Stimulated activated CD4-positive, alpha-beta T cell treated with anti-CD3 and anti-CD28 coated beads, TNF-alpha, amount 100 ng/mL, for 24 hours (primary cell): ENCODE data around the gene NPNT.
A peak's percentile ranks its signal among the peaks of the same experiment; 100 is the strongest.
"Not testable (repeated sequence)": the region's sequence is repeated elsewhere in the genome, so short reads cannot be mapped to it uniquely, and the experiment has no call there.

ENCODE experiments used
- DNase-seq, 3 experiments: peaks; one replicate each; pipeline ENCODE4 v3.0.0-alpha.2; 2020; ENCODE audit warnings: low read depth in 3 of 3

NPNT gene, protein sequence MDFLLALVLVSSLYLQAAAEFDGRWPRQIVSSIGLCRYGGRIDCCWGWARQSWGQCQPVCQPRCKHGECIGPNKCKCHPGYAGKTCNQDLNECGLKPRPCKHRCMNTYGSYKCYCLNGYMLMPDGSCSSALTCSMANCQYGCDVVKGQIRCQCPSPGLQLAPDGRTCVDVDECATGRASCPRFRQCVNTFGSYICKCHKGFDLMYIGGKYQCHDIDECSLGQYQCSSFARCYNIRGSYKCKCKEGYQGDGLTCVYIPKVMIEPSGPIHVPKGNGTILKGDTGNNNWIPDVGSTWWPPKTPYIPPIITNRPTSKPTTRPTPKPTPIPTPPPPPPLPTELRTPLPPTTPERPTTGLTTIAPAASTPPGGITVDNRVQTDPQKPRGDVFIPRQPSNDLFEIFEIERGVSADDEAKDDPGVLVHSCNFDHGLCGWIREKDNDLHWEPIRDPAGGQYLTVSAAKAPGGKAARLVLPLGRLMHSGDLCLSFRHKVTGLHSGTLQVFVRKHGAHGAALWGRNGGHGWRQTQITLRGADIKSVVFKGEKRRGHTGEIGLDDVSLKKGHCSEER

DNA sequence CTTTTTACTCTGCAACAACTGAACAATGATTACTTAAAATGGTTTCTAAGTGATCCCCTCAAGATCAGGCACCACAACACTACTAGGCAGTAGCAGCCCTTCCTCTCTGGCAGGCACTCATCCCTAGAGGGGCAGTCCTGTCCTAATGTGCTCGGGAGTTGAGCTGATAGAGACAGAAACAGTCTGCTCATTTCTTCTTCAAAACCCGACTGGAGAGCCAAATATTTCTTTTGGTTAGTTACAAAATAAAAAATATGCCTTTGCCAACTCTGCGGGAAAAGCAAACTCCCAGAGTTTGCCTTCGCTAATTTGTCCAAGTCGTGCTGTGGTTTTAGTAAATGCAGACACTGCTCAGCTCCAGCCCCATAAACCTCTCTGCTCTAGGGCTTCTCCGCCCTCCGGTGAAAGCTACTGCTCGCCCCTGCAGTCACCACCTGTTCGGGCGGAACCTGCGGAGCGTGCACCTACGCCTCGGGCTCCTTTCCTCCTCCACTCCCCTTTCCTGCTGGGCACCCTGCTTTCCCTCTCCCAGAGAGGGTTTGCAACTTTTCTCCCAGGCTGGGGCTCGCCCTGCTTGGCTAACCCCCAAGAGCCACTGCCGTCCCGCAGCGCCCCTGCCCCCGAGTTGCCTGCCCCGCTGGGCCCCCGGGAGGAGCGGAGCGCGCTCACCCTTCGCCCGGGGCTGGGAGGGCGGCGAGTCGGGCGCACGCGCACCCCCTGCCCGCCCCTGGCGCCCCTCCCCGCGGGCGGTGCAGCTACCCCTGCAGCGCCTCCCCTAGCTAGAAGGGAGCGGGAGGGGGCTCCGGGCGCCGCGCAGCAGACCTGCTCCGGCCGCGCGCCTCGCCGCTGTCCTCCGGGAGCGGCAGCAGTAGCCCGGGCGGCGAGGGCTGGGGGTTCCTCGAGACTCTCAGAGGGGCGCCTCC is at the start of gene NPNT:
Gene NPNT, plus strand, starts transcription at position 812 of the 923 bp plus-strand sequence. CDS start 182 bp downstream, outside the sequence.
- no peak for DNase-seq

DNA sequence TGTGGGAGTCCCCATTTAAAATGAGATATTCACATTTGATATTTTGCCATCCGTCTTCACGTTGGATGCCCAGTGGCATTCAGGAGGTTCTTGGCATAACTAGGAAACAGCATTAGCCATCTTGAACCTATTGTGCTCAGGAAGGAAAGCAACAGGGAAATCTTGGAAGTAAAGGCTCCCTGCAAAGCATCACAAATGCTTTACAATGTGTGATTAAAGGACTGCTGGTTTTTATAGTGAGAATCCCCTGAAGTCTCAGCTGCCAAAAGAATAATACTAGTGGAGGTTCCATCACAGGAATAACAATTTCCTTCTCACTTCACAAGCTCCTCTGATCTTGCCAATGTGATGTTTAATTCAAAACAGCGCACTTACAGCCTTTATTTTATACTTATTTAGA is 49.7 kb upstream of the NPNT start:
- no peak for DNase-seq

DNA sequence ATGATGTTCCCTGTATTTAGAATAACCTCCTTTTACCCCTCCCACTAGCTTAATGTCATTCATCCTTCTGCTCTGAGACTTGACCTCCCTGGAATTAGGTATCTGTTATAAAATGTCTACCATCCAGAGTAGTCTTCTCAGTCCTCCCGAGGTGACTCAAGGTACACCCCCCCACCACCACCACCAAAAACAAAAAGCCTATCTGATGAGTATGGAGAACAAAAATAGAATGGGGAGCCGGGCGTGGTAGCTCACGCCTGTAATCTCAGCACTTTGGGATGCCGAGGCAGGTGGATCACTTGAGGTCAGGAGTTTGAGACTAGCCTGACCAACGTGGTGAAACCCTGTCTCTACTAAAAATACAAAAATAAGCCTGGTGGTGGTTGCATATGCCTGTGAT is 46.9 kb upstream of the NPNT start:
- not testable (repeated sequence) for DNase-seq

DNA sequence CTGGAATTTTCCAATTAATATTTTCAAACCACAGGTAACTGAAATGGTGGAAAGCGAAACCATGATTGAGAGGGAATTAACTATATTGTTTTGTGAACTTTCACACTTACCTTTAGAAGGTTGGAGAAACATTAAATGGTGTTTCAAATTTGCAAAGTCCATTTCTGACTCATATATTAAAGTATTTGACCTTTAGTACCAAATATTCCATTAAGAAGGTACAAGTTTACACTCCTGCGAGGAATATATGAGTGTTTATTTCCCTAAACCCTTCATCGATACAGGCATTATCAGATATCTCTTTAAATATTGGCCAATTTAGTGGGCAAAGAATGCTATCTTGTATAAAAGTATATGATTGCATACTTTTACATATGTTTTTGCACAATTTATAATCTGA is 44.1 kb upstream of the NPNT start:
- DNase-seq: no peak

DNA sequence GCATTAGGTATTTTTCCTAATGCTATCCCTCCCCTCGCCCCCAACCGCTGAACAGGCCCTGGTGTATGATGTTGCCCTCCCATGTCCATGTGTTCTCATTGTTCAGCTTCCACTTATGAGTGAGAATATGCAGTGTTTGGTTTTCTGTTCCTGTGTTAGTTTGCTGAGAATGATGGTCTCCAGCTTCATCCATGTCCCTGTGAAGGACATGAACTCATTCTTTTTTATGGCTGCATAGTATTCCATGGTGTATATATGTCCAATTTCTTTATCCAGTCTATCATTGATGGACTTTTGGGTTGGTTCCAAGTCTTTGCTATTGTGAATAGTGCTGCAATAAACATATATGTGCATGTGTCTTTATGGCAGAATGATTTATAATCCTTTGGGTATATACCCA is 43.0 kb upstream of the NPNT start:
- DNase-seq: not testable (repeated sequence)

DNA sequence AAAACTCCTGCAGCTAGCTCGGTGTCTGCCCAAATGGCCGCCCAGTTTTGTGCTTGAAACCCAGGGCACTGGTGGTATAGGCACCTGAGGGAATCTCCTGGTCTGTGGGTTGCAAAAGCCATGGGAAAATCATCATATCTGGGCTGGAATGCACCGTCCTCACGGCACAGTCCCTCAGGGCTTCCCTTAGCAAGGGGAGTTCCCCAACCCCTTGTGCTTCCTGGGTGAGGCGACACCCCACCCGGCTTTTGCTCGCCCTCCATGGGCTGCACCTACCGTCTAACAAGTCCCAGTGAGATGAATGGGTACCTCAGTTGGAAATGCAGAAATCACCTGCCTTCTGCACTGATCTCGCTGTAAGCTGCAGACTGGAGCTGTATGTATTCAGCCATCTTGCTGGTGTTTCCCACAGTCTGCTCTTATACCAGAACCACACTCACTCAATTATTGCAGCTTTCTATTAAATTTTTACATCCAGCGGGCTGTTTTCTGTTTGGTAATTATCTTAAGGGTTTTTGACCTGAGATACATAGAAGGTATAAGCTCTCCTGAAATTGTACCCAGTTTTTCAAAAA is 36.7 kb upstream of the NPNT start:
- no peak for DNase-seq

DNA sequence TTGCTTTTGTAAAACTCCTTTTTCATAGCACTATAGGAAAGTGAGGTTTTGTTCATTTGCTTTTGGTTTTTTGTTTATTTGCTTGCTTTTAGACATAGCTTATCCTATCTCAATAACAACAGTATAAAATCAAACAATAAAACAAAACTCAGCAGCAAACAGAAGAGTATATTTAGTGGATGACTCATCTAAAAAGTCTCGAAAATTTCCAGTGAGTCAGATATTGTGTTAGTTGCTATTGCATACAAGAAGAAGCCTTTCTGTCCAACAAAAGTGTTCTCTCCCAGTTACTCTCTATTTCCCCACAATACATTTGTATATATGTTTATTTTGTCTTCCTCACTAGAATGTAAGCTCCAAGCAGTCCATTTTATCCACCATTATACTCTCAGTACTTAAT is 36.0 kb upstream of the NPNT start:
- no peak for DNase-seq

DNA sequence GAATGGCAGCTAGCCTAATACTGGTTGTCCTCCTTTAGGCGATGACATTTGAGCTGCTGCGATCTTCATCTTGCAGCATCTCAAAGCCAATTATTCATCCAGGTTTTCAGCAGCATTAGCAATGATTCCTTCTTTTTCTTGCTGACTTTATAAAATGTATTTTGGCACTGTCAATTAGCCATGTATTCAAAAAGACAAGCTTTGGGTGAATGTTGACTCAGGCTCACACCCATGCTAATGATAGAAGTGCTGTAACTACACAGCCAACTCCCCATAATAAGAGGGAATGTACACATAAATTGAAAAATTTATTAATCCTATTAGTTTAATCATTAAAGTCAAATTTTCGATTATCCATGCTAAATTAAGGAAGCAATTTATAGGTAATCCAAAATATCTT is 24.3 kb upstream of the NPNT start:
- no peak for DNase-seq

DNA sequence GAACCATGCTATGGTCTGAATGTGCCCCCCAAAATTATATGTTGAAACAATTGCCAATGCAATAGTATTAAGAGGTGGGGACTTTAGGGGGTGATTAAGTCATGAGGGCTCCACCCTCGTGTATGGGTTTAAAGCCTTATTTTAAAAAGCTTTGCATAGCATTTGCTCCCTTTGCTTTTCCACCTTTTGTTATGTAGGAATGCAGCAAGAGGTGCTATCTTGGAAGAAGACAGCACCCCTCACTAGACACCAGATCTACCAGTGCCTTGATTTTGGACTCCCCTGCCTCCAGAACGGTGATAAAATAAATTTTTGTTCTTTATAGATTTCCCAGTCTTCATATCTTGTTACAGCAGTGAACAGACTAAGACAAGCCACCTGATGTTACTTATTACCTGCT is 23.3 kb upstream of the NPNT start:
- DNase-seq: no peak

DNA sequence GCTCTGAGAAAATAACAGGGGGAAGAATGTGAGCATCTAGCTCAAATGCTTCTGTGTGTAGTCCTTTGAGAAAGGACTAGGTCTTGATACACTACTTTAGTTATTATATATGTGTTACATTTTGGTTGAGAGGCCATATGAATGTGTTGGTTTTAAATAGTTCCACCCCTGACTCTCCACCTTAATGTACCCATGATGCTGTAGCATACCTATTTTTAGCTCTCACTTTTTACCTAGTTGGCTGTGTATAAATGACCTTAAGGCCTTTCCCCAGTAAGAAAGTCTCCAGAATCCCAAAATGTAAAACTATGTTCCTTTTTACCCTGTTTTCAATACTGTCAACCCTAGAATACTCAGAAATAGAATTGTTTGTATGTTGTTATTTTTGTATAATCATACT is 20.0 kb upstream of the NPNT start:
- DNase-seq: no peak

DNA sequence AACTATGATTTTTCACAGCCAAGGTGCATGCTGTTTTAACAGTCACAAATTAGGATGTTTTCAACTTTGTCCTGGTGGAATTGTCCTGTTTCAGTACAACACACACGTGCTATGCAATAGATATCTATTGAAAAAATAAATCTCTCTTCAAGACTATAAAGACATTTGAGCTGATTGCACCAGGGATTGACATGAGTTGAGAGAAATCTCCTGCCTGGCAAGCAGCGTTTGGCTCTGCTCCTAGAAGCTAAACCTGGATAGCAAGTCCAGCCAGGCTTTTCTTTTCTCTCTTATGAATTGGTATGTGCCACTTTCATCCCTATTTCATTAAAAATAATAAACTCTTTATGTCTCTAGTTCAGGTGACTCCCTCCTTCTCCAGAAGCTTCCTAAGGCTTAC is 16.6 kb upstream of the NPNT start:
- no peak for DNase-seq

DNA sequence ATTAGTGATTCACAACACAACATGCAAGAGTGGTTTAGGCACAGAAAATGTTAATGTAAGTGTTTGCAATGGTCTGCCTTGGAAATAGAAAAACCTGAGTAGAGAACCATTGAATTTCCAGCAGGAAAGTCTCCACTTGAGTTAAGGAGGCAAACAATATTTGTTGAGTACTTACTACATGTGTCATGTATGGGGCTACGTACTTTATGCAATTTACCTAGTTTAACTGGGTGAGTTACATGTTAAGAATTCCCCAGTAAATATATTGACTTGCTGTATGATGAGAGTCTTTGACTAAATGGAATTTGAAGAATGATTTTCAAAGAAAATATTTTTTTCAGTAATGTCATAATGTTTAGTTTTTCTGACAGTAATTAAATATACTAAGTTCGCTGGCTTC is 7.8 kb upstream of the NPNT start:
- no peak for DNase-seq

DNA sequence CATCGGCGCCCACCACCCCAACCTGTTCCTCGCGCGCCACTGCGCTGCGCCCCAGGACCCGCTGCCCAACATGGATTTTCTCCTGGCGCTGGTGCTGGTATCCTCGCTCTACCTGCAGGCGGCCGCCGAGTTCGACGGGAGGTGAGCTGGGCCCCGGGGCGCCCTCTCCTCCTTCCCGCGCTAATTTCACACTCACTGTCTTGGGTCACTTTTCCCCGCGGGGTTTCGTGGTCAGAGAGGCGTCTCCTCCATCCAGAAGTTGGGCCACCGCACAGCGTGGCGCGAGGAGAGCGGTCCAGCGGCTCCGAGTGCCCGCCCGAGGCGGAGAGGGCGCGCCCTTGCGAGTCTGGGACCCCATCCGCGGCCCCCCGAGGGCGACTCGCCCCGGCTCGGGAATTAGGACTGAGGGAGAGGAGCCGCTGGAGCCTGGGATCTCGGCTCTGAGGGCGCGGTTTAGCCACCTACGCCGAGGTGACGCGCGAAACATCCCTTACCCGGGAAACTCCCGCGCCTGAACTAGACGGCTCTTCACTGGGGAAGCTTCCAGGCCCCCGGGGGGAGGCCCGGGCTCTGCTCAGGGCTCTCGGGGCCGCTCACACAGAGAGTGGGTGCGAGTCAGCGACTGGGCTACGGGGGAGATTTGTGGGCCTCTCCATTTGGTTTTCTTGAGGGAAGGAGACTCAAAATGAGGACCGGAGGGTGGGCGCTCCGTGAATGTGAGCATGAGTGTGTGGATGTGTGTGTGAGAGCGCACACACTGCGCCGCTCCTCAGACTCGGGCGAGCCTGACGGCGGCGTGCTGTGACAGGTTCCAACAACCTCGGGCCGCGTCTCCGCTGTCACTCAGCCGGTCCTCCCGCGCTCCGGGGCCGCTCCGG is 551 bp downstream of the NPNT start:
- DNase-seq: peak in 1 of 3 experiments; percentile 8

DNA sequence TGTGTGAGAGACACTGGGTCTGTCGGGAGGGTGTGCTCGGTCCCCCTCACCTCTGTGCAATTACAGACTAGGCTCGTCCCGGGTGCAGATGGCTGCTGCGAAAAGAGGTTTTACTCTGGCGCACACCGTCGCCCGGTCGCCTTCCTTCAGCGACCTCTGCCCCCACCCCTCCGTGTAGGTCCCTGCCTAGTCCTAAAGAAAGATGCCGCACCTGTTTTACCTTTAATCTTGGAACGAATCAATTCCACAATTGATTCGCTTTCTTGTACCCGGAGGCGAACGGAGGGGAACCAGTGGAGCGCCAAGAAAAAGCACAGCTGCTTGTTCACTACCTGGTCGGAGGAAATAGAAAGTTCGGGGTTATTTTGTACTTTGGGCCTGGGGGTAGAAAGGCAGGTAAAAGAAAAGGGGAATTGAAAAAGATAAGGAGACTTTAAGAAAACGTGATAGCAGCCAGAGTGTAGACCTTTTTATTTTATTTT is 1.2 kb downstream of the NPNT start:
- DNase-seq: no peak

DNA sequence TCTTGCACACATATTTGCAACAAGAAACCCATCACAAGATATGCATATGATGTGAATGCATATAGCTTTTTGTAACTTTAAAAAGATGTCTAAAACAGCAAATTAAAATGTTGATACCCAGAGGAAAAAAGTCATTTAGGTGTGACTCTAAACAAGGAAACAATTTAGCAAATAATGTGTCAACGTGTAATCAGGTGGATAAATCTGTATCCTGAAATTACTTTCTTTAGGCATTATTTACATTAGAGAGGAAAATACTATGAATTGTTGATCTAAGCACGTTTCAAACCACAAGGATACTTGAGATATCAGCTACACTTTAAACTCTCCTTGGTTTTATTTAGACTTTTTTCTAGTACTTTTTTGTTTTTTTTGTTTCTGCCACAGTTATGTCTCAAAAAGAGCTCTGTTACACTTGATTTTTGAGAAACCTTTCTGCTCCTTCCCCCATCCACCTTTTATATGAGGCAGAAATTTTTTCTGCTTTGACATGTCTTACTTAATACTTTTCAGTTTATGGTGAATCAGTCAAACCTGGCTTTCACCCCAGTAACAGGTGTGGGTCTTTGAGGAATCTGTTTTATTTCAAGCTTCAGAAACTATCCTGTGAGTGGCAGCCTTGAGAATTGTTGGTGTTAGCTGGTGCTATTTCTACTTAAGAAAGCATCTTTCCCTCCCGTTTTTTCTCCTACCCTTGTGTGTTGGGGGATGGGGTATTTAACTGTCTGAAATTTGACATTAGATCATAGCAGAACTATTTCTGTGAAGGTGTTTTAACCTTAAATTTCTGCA is 1.9 kb downstream of the NPNT start:
- no peak for DNase-seq

DNA sequence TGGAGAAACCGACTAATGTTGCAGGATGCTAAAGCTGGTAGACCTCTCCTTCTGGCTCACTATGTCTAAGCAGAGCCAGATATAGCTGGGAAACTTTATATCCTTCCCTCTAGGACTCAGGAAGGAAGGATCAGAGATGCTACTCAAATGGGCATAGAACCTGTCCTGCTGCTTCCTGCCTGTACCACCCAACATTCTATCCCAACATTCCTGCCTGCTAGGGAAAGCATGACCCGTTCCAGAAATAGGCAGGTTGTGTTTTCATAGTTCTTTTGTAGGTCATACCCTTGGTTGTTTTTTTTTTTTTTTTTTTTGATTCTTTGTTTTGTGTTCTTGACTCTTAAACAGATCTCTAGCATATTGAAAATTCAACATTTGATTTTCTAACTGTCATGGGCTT is 5.3 kb downstream of the NPNT start:
- DNase-seq: no peak

DNA sequence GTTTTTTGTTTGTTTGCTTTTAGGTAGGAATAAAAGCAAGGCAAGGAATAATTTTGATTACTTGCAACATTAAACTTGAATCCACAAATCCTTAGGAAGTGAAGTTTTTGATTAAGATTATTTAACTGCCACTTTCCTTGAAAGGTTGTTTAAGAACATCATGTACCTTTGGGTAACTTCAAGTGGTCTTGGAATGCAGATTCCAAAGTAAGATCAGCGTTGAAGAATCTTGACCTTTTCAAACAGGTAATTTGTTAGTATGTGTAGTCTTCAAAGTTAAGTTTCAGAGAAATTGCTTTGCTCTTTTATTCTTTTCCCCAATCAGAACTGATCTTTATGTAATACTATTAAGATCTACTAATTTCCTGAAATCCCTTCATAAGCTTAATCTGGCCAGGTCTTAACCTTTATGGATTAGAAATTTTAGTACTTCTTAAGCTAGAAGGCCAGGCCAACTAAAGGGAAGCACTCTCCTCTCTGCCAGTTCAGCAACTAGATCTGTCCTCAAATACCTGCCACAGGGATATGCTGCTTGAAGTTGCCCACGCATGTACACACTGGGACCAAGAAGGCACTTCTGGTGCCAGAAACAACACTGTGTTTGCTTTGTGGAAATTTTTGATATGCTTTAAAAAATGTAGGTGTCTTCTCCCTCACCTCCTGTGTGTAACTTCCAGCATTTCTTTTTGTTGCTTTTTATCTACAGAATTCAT is 7.4 kb downstream of the NPNT start:
- DNase-seq: no peak

DNA sequence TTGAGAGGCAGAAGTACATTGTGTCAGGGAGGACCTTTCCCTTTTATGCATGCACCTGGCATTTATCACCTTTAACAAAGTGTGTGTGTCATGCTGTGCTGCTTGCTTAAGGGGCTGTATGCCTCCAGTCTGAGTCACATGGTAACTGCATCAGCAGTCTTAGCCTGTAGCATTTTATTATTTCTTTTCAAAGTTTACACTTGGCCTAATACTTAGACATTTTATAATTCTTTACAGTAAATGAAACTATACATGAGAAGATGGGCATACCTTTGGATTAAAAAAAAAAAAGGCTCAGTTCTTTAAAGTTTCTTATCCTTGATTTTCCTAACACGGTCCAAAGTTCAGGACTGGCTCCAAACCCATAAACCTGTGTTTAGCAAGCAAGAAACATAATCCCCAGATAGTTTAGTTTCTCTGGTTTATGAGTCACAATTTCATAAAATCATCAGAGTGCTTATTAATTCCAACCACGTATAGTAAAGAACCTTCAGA is 14.6 kb downstream of the NPNT start:
- no peak for DNase-seq

DNA sequence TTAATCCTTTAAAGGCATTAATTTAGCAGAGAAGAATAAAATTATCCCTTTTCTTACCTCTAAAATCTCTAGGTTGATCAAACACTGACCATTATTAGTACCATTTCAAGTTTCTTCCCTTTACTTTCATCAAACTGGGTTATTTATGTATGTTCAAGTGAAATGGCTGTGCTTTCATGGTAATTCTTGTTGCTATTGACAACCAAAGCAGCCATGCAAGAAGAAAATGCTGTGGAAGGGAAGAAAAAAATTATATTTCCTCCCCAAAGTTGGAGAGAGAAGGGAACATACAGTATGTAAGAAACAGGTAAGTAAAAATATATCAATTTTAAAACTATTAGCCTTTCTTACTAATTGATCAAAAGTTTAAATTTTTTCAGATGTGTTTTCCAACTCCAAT is 16.2 kb downstream of the NPNT start:
- no peak for DNase-seq
